HG03139 (cell line): ENCODE data around the gene CMTM3.
"Not testable (repeated sequence)": the region's sequence is repeated elsewhere in the genome, so short reads cannot be mapped to it uniquely, and the experiment has no call there.

Experiments
- ATAC-seq: cut with Tn5 transposase; IDR thresholded peaks from one replicate; pipeline ENCODE4 v1.9.1; 2021; ENCODE audit not compliant: unreplicated experiment

The CMTM3 gene, protein sequence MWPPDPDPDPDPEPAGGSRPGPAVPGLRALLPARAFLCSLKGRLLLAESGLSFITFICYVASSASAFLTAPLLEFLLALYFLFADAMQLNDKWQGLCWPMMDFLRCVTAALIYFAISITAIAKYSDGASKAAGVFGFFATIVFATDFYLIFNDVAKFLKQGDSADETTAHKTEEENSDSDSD

DNA sequence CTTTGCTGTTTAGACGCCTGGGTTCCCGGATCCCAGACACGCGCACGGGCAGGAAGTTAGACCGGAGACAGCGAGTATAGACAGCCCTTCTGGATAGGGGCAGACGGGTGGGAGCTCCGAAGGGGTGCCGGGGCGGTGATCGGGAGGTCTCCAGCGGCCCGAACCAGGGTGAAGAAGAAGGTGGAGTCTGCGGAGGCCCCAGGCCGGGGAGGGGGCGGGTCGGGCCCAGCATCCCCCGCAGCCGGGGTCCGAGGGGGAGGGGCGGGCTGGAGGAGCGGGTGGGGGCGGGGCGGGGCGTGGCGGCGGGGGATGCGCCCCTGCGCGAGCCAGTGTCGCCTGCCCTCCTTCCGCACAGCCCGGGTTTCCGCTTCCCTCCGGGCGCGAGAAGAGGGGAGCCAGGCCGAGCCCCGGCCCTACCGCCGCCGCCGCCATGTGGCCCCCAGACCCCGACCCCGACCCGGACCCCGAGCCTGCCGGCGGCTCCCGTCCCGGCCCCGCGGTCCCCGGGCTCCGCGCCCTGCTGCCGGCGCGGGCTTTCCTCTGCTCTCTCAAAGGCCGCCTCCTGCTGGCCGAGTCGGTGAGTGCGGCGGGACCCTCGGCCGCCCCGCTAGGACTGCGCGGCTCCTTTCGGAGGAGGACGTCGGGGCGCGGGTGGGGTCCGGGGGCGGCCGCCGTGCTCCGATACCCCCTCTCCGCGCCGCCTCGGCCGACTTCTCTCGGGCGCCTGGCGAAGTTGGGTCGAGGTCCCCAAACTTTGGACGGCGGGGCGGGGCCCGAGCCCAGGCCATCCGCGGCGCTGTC, at the start of gene CMTM3:
TSS of gene CMTM3 (plus strand) at position 329 of the 801 bp plus-strand sequence. CDS start at position 431, 102 bp downstream.
- no peak for ATAC-seq

- no peak for ATAC-seq
Observed at GRCh38 chr16:66560107-66560506, 44.4 kb upstream of the CMTM3 start.

DNA sequence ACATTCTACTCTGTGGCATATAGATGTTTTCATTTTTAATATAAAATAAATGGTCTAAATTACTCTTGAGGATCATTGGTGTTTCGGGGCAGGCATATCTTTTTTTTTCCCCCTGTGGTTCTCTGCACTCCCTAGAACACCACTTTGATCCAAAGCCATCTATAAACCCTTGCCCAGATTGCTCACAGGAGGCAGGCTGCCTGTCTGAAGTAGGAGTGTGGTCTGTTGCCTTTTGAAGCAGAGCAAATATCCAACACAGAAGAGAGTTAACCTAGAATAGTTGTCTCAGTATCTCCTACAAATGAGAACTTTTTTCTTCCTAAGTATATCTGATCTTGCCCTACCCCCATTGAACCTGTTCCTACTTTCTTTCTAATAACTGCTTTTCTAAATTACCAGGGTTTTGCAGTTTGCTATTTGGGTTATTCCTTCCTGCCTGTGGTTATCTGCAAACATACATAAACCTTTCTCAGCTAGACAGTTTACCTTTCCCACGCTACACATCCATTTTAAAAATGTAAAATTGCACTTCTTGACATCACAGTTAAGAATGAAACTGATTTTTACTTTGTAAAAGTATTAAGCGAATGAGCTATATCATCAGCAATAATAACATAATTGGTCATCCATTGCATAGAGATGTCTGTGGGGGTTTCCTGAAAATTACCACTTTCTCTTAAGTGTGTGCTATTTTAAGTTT, 43.0 kb upstream of the CMTM3 start:
- no peak for ATAC-seq

GRCh38 chr16:66562409-66562808, 42.1 kb upstream of the CMTM3 start:
- ATAC-seq: no peak

GRCh38 chr16:66562986-66563385, 41.5 kb upstream of the CMTM3 start:
- ATAC-seq: no peak

GRCh38 chr16:66563574-66564334, 40.8 kb upstream of the CMTM3 start:
- no peak for ATAC-seq

GRCh38 chr16:66566051-66566901, 38.2 kb upstream of the CMTM3 start, which contains the start of gene CMTM1:
Gene CMTM1 (plus strand): TSS chr16:66566439. CDS start chr16:66566514, 75 bp downstream.
- no peak for ATAC-seq

- not testable (repeated sequence) for ATAC-seq
Observed at GRCh38 chr16:66567270-66567669, 37.2 kb upstream of the CMTM3 start.

GRCh38 chr16:66568355-66568754, 36.1 kb upstream of the CMTM3 start:
- no peak for ATAC-seq

- ATAC-seq: no peak
Observed at GRCh38 chr16:66569131-66569530, 35.4 kb upstream of the CMTM3 start.

- no peak for ATAC-seq
Observed at GRCh38 chr16:66569827-66570405, 34.6 kb upstream of the CMTM3 start.

DNA sequence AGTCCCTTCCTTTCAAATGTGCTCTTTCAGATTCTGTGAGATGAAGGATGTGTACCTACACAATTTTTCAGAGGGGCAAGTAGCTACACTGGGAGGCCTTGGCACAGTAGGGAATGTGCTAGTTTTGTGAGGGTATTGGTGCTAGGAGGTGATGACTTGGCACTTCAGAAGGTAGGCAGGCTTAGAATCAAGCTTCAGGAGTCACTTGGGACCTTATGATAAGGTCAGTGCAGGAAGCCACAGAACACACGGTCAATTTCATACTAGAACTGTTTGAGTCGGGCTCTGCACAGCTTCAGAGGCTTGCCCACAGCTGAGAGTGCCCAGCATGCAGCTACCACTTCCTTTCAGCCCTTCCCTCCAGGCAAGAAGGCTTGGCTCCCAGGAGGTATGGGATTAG, 32.1 kb upstream of the CMTM3 start:
- ATAC-seq: no peak

DNA sequence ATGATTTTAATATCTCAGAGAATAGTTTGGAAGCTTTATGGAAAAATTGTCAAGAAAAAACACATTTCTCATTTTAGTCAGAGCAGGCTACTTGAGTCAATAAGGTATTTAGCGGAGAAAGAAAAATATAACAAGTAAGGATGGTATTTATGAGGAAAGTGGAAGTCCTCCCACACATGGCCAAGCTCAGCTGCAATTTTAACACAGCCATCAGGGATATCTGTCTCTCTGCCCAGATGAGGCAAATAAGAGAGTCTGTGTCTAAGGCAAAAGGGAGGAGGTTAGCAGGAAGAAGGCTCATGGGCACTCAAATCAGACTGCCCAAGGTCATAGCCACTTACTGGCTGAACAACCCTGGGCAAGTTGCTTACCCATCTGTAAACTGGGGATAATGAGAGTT, 30.4 kb upstream of the CMTM3 start:
- ATAC-seq: no peak

DNA sequence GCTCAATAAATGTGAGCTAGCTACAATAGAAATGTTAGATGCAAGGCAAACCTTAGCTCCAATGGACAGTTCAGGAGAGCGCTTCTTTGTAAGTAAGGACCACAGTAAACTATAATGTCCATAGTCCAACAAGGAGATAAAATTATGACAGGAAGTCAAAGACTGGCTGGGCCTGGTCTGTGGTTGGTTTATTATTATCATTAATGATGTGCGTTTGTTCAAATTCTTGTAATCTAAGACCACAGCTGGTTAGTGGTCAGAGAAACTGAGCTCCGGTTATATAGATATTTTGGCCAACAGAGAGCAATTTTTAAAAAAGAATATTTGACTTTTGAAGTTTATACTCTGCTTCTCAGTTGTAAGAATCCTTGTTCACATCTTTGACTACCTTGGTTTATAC, 30.0 kb upstream of the CMTM3 start:
- no peak for ATAC-seq

DNA sequence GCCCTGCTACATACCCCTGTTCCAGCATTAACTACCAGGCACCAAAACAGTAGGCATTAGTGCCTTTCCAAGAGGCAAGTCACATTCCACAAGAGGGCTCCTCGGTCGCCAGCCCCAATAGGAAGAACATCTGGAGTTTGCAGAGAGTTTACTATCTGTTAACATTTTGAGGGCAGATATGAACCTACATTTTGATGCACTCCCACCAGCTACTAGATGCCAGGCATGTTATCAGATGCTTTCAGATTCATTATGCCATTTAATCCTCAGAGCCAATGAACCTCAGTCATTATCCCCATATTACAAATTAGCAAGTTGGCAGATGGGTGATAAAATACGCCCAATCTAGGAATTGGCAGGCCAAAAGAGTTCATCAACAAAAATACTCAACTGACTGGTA, 29.4 kb upstream of the CMTM3 start:
- no peak for ATAC-seq

DNA sequence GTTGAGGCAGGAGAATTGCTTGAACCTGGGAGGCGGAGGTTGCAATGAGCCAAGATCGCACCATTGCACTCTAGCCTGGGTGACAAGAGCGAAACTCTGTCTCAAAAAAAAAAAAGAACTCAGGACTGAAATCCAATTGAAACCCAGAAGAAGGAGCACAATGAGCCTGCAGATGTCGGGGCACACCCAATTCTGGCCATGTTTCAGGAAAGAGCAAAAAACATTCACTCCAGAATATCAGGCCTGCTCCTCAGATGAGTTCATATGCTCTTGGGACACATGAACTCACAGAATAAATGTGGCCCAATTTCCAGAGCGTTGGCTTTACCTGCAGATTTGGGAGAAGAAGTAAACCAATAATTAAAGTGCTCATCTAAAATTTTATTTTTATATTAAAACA, 28.2 kb upstream of the CMTM3 start:
- ATAC-seq: no peak

DNA sequence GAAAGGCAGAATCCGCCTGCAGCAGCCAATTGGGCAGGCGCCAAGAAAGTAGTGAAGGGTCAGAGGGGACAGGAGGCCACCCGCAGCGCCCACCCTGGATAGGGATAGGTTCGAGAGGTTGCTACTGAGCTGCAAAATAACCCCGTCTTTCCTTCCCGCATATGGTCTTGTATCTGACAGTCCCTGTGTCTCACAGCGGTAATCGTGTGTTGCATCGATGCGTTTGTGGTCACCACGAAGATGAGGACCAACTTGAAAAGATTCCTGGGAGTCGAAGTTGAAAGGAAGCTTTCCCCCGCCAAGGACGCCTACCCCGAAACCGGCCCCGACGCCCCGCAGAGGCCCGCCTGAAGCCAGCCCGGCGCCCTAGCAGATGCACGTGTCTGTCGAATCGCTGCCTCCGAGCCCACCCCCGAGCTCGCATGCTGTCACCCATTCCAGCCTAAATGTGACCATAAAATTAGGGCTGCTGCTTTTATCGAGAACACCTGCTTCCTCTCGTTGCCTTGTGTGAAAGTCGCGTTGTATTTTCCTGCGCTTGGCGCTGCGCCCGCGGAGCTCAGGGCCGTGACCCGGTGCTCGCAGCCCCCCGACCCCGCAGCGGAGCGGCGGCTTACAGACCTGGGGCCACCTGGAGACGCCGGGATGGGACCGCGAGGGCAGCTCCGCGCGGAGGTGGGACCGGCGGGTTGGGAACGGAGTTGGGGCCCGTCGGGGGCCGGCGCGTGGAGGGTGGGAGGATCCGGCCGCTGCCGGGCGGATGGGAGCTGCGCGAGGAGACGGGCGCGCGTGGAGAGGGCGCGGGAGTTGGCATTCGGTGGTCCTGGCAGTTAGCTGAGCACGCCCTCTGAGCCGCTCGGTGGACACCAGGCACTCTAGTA, 25.6 kb upstream of the CMTM3 start, which contains the start of gene CMTM2:
TSS of gene CMTM2 (plus strand) at position 813 of the 881 bp plus-strand sequence. CDS start 145 bp downstream, outside the sequence.
- no peak for ATAC-seq

- no peak for ATAC-seq
Observed at GRCh38 chr16:66580605-66581209, 23.8 kb upstream of the CMTM3 start.
